Stimulated activated CD4-positive, alpha-beta T cell treated with anti-CD3 and anti-CD28 coated beads, Interleukin-12 subunit alpha, Interleukin-12 subunit beta, amount 100 ng/mL, for 48 hours (primary cell): ENCODE data around the gene NCOA3.
"Not testable (repeated sequence)": the region's sequence is repeated elsewhere in the genome, so short reads cannot be mapped to it uniquely, and the experiment has no call there.

Experiments used
- DNase-seq, 3 donors: peaks; one replicate each; pipeline ENCODE4 v3.0.0-alpha.2; 2020; ENCODE audit warnings: low read depth in 2 of 3, low spot score in 1 of 3

The NCOA3 gene

DNA sequence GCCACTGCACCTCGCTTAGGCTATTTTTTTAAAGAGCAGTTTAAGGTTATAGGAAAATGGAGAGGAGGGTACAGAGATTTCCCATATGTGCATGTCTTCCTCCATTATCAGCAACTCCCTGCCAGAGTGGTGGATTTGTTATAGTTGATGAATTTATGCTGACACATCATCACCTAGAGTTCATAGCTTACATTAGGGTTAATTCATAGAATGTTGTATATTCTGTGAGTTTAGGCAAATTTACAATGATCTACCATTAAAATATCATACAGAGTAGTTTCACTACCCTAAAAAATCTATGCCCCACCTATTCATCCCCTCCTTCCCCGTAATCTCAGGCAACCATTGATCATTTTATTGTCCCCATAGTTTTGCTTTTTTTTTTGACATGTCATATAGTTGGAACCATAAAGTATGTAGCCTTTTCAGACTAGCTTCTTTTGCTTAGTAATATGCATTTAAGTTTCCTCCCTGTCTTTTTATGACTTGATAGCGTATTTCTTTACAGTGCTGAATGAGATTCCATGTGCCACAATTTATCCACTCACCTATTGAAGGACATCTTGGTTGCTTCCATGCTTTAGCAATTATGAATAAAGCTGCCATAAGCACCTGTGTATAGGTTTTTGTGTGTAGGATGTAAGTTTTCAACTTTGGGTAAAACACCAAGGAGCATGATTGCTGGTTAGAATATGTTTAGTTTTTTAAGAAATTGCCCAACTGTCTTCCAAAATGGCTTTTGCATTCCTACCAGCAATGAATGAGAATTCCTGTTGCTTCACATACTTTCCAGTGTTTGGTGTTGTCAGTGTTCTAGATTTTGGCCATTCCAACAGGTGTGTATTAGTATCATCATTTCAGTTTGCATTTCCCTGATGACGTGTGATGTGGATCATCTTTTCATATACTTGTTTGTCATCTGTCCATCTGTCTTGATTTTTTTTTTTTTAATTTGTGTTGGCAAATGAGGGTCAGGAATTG is 60.2 kb downstream of the NCOA3 start:
- no peak for DNase-seq

DNA sequence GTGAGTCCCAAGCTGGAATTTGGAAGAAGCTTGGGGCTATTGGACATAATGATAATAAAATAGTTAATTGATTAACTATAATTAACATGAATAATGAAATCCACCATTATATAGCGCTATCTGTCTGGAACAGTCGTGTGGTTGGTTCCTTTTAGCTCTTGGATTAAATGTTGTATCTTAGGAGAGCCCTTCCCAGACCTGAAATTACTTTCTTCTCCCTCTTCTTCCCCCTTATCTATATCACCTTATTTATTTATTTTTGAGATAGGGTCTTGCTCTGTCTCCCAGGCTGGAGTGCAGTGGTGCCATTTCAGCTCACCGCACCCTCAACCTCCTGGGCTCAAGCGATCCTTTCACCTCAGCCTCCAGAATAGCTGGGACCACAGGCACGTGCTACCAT is 64.6 kb downstream of the NCOA3 start:
- DNase-seq = no peak

DNA sequence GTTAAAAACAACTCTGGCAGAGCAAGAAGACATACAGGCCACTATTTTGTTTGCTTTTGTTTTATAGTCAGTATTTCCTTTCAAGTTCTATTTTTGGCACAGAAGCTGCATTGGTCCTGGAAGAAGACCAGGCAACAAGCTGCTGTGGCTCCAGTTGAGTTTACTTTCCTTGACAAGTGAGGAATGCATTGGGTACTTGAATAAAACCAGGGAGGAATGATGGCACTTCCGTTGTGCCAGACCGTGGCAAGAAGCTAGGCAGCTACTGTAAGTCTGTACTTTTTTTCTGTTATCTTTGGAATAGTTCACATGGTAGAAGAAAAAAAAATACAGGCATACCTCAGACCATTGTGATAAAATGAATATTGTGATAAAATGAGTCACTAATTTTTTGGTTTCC is 66.3 kb downstream of the NCOA3 start:
- DNase-seq = no peak

- DNase-seq = no peak
These were observed 67.2 kb downstream of the NCOA3 start for GRCh38 chr20:47568837-47569410.

- DNase-seq = no peak
These were observed 69.7 kb downstream of the NCOA3 start for GRCh38 chr20:47571426-47571825.

DNA sequence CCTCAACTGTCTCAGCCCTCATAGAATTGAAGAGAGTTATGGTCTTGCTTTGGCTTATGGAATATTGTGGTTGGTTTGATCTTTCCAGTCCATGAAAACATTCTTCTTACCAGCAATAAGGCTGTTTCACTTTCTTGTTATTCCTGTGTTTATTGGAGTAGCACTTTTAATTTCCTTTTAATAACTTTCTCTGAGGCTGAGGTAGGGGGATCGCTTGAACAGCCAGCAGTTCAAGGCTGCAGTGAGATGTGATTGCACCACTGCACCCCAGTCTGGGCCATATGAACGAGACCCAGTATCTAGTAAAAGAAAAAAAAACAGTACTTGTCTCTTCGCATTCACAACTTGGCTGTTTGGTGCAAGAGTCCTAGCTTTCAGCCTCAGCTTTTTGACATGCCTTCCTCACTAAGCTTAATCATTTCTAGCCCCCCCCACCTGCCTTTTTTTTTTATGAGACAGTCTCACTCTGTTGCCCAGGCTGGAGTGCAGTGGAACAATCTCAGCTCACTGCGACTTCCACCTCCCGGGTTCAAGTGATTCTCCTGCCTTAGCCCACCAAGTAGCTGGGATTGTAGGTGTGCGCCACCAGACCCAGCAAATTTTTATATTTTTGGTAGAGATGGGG is 70.5 kb downstream of the NCOA3 start:
- DNase-seq = no peak

- no peak for DNase-seq
These were observed 71.9 kb downstream of the NCOA3 start for GRCh38 chr20:47573559-47573958.

DNA sequence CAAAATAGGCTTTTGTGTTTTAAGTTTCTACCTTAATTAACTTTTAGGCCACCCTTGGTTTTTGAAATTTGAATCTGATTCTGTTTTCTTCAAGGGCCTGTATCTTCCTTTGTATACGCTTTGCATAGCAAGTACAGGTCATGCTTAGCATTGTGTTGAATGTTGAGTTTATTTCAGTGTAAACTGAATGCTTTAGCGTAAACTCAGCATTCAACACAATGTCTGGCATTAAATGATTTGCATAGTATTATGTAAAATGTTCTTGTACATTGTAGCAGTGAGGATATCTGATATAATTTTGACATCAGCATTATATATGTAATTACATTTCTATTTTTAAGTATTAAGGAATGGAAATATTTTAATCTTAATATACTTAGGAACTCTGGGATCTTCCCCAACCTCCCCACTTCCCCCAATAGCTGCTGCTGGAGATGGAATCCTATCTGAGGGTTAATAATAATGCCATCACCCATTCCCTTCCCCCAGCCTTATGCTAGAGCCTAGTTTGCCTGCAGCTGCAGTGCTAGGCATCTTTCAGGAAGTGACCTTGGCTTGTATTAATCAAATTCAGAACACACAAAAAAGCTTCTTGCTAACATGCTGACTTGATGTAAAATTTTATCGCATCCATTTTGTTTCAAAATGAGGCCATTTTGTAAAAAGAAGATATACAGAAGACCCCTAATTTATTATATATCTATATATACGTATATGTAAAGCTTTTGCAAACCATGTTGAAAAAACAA is 73.1 kb downstream of the NCOA3 start:
- DNase-seq = no peak

GRCh38 chr20:47576516-47577033 is 74.9 kb downstream of the NCOA3 start:
- no peak for DNase-seq

- DNase-seq = no peak
These were observed 75.6 kb downstream of the NCOA3 start for GRCh38 chr20:47577314-47577713.

DNA sequence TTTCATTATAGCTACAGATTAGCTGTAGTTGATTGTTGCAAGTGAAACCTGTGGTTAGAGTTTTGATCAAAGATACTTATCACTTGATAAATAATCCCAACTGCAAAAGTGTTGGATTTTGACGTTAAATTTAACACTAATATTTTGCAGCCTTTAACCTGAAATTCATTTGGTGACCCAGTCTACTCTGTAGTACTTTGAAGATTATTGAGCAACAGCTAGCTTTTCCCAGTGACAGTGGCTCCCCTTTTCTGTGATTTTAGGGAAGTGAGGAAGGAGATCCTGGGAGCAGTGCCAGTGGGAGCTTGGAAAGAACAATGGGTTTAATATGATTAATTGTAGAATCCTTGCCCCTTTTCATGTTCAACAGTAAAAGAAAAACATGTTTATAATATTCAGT is 76.9 kb downstream of the NCOA3 start:
- no peak for DNase-seq

GRCh38 chr20:47580686-47581085 is 79.0 kb downstream of the NCOA3 start:
- DNase-seq = not testable (repeated sequence)

DNA sequence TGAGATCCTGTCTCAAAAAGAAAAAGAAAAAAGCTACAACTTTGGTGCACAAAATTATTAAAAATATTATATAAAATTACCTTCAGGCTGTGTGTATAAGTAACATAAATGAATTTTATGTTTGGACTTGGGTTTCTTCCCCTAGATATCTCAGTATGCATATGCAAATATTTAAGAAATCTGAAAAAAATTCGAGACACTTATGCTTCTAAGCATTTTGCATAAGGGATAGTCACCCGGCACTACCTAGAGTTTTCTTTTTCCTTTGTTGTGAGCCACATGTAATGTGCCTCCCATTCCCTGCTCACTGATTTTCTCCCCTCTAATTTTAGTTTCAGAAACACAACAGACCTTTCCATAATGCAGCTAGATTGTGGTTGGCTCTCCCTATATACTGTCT is 79.4 kb downstream of the NCOA3 start:
- DNase-seq = no peak

- no peak for DNase-seq
These were observed 81.9 kb downstream of the NCOA3 start for GRCh38 chr20:47583551-47583950.

- DNase-seq = no peak
These were observed 83.5 kb downstream of the NCOA3 start for GRCh38 chr20:47585087-47585747.

GRCh38 chr20:47586649-47587294 is 85.1 kb downstream of the NCOA3 start:
- DNase-seq = no peak

GRCh38 chr20:47588158-47588557 is 86.5 kb downstream of the NCOA3 start:
- no peak for DNase-seq

GRCh38 chr20:47591231-47591630 is 89.5 kb downstream of the NCOA3 start:
- DNase-seq = no peak

GRCh38 chr20:47594157-47594556 is 92.5 kb downstream of the NCOA3 start:
- DNase-seq = no peak

DNA sequence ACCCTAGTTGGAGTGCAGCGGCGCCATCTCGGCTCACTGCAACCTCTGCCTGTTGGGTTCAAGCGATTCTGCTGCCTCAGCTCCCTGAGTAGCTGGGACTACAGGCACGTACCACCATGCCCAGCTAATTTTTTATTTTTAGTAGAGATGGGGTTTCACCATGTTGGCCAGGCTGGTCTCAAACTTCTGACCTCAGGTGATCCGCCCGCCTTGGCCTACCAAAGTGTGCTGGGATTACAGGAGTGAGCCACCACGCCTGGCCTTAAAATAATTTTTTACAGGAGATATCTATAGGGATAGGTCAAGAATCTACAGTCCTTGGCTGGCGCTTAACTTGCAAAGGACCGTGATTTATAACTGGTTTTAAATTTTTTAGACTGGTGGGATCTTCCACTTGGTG is 93.5 kb downstream of the NCOA3 start:
- DNase-seq = not testable (repeated sequence)
